ENCODE data around the gene BMX. TPM values are rescaled to one million over a fixed set of nuclear protein-coding genes. Genes with fewer than 3 reads are reported as not detected.

The BMX gene
- total RNA-seq, 4 donors from 2014 or later, result 1.3 to 8.0 (median 3.4) TPM

GRCh38 chrX:15563056-15563455 lies 62.4 kb downstream of the BMX start:
- WGBS, 2 donors, result 71 to 84% methylated on average over 6 to 7 of the region's 7 CpGs
- H3K27me3 ChIP-seq, result no peaks in the 10 kb centered on the region
- DNase-seq, result no peak
- H3K27ac ChIP-seq, result no peak overlapping the region
- H3K4me1 ChIP-seq, result no peaks in the 10 kb centered on the region
- H3K9me3 ChIP-seq, result no peaks in the 10 kb centered on the region
- intact Hi-C loops (cut with DNase I), result no loop called here
- TF ChIP-seq POLR2A (IDR thresholded peaks at IDR 0.05) (no peak), CTCF (IDR thresholded peaks at IDR 0.05) (no peak)
- no peaks in the 10 kb centered on the region for H3K36me3 ChIP-seq
- H3K4me3 ChIP-seq (replicated peaks in 1 of 3), result no peak overlapping the region

GRCh38 chrX:15564981-15565579 lies 64.5 kb downstream of the BMX start:
- Histone ChIP-seq H3K27ac (no peak overlapping the region), H3K27me3 (no peaks in the 10 kb centered on the region), H3K4me3 (replicated peaks in 1 of 3) (no peak overlapping the region), H3K36me3 (no peaks in the 10 kb centered on the region), H3K4me1 (peaks cover 0 to 5% of the 10 kb centered on the region in 2 donors), H3K9me3 (no peaks in the 10 kb centered on the region)
- peak; percentile 72 to 76 for DNase-seq
- intact Hi-C loops (cut with DNase I), result no loop called here
- TF ChIP-seq CTCF (IDR thresholded peaks at IDR 0.05) (peak; percentile 12 to 74 (median 62)), POLR2A (IDR thresholded peaks at IDR 0.05) (no peak)
- 12 to 21% methylated on average over 4 to 5 of the region's 5 CpGs for WGBS, 2 donors

- no peaks in the 10 kb centered on the region for H3K36me3 ChIP-seq
- 71 to 90% methylated on average over 1 of the region's 1 CpG for WGBS, 2 donors
- H3K27me3 ChIP-seq, result no peaks in the 10 kb centered on the region
- peaks cover 0 to 5% of the 10 kb centered on the region in 2 donors for H3K4me1 ChIP-seq
- DNase-seq, result no peak
- H3K27ac ChIP-seq, result no peak overlapping the region
- TF ChIP-seq POLR2A (IDR thresholded peaks at IDR 0.05) (no peak), CTCF (IDR thresholded peaks at IDR 0.05) (no peak)
- no peaks in the 10 kb centered on the region for H3K9me3 ChIP-seq
- no peak overlapping the region for H3K4me3 ChIP-seq (replicated peaks in 1 of 3)
- intact Hi-C loops (cut with DNase I), result no loop called here
Measured at GRCh38 chrX:15566244-15566643, 65.6 kb downstream of the BMX start.

GRCh38 chrX:15567267-15567666 lies 66.7 kb downstream of the BMX start:
- DNase-seq, result no peak
- H3K9me3 ChIP-seq, result no peaks in the 10 kb centered on the region
- H3K27me3 ChIP-seq, result no peaks in the 10 kb centered on the region
- H3K4me1 ChIP-seq, result peaks cover 0 to 5% of the 10 kb centered on the region in 2 donors
- H3K36me3 ChIP-seq, result no peaks in the 10 kb centered on the region
- intact Hi-C loops (cut with DNase I), result no loop called here
- no peak overlapping the region for H3K4me3 ChIP-seq (replicated peaks in 1 of 3)
- H3K27ac ChIP-seq, result no peak overlapping the region
- TF ChIP-seq CTCF (IDR thresholded peaks at IDR 0.05), result no peak
- TF ChIP-seq POLR2A (IDR thresholded peaks at IDR 0.05), result no peak
- WGBS, 2 donors, result 65 to 83% methylated on average over 1 of the region's 1 CpG

GRCh38 chrX:15567886-15568616 lies 67.4 kb downstream of the BMX start:
- intact Hi-C loops (cut with DNase I), result no loop called here
- H3K27me3 ChIP-seq, result no peaks in the 10 kb centered on the region
- TF ChIP-seq CTCF (IDR thresholded peaks at IDR 0.05), result peak in 4 of 6 experiments; percentile 12 to 60 (median 56)
- TF ChIP-seq POLR2A (IDR thresholded peaks at IDR 0.05), result no peak

More at GRCh38 chrX:15567886-15568616, 67.4 kb downstream of the BMX start:
- H3K27ac ChIP-seq, result no peak overlapping the region
- H3K4me1 ChIP-seq, result peaks cover 0 to 5% of the 10 kb centered on the region in 2 donors
- H3K36me3 ChIP-seq, result no peaks in the 10 kb centered on the region
- DNase-seq, result no peak
- 51 to 57% methylated on average over 7 of the region's 7 CpGs for WGBS, 2 donors
- no peaks in the 10 kb centered on the region for H3K9me3 ChIP-seq
- no peak overlapping the region for H3K4me3 ChIP-seq (replicated peaks in 1 of 3)

All from thyroid gland (tissue), 4 donors.